ENCODE data around the gene DNAJC12. TPM values are rescaled to one million over a fixed set of nuclear protein-coding genes. Genes with fewer than 3 reads are reported as not detected.

The DNAJC12 gene
- total RNA-seq, 2 experiments from 2014 or later = not detected

- Mint-ChIP-seq H3K4me1 (ENCODE audit: low read depth) (peaks cover 6% of the 10 kb centered on the region), H3K27ac (no peak overlapping the region), H3K9me3 (no peaks in the 10 kb centered on the region), H3K27me3 (no peaks in the 10 kb centered on the region), H3K4me3 (no peak overlapping the region), H3K36me3 (ENCODE audit: low read depth) (no peaks in the 10 kb centered on the region)
- no peak overlapping the region for H3K27ac ChIP-seq (ENCODE audit: low read depth in 1 of 2, low read length in 2 of 2)
- H3K9me3 ChIP-seq (ENCODE audit: control insufficient read depth in 1 of 2, insufficient read depth in 1 of 2, low read length in 2 of 2) = no peaks in the 10 kb centered on the region
- intact Hi-C loops (cut with DNase I, micrococcal nuclease) = no loop called here
- H3K4me3 ChIP-seq (ENCODE audit: low read length) = no peak overlapping the region
- H3K36me3 ChIP-seq (ENCODE audit: insufficient read depth, low read length) = no peaks in the 10 kb centered on the region
- ChIA-PET POLR2A (no interaction called here), CTCF (no interaction called here)
- ATAC-seq (ENCODE audit: poor library complexity) (no peak), DNase-seq (no peak)
- peaks cover 2% of the 10 kb centered on the region for H3K4me1 ChIP-seq (ENCODE audit: insufficient read depth, low read length)
- TF ChIP-seq CTCF (IDR thresholded peaks at IDR 0.05) = no peak
- no peaks in the 10 kb centered on the region for H3K27me3 ChIP-seq (ENCODE audit: control insufficient read depth in 1 of 2, insufficient read depth in 2 of 2, low read length in 2 of 2)
These were observed 62.7 kb downstream of the DNAJC12 start for GRCh38 chr10:67775279-67775678.

- Mint-ChIP-seq H3K27me3 (no peaks in the 10 kb centered on the region), H3K36me3 (ENCODE audit: low read depth) (no peaks in the 10 kb centered on the region), H3K9me3 (no peaks in the 10 kb centered on the region), H3K27ac (no peak overlapping the region), H3K4me3 (no peak overlapping the region), H3K4me1 (ENCODE audit: low read depth) (no peaks in the 10 kb centered on the region)
- no peaks in the 10 kb centered on the region for H3K36me3 ChIP-seq (ENCODE audit: insufficient read depth, low read length)
- intact Hi-C loops (cut with DNase I, micrococcal nuclease) = no loop called here
- DNase-seq (peak in 2 of 14 experiments; percentile 36 to 55), ATAC-seq (ENCODE audit: poor library complexity) (no peak)
- no peak overlapping the region for H3K4me3 ChIP-seq (ENCODE audit: low read length)
- no peak for TF ChIP-seq CTCF (IDR thresholded peaks at IDR 0.05)
- no peaks in the 10 kb centered on the region for H3K27me3 ChIP-seq (ENCODE audit: control insufficient read depth in 1 of 2, insufficient read depth in 2 of 2, low read length in 2 of 2)
- CTCF ChIA-PET = interaction anchor here (1.1 to 1.4 kb wide), 2 partner anchors 8 to 76 kb away, joined by 3 to 5 read pairs; no protein-coding TSS in a partner anchor
- H3K9me3 ChIP-seq (ENCODE audit: control insufficient read depth in 1 of 2, insufficient read depth in 1 of 2, low read length in 2 of 2) = no peaks in the 10 kb centered on the region
- H3K27ac ChIP-seq (ENCODE audit: low read depth in 1 of 2, low read length in 2 of 2) = no peak overlapping the region
- no peaks in the 10 kb centered on the region for H3K4me1 ChIP-seq (ENCODE audit: insufficient read depth, low read length)
- POLR2A ChIA-PET = interaction anchor here (2.0 kb wide), 1 partner anchor 8 kb away, joined by 11 read pairs; no protein-coding TSS in a partner anchor
These were observed 65.0 kb downstream of the DNAJC12 start for GRCh38 chr10:67772894-67773511.

GRCh38 chr10:67772151-67772550 is 65.8 kb downstream of the DNAJC12 start:
- H3K36me3 Mint-ChIP-seq (ENCODE audit: low read depth) = no peaks in the 10 kb centered on the region
- H3K4me3 Mint-ChIP-seq = no peak overlapping the region
- no peaks in the 10 kb centered on the region for H3K9me3 Mint-ChIP-seq
- Histone ChIP-seq H3K36me3 (ENCODE audit: insufficient read depth, low read length) (no peaks in the 10 kb centered on the region), H3K27me3 (ENCODE audit: control insufficient read depth in 1 of 2, insufficient read depth in 2 of 2, low read length in 2 of 2) (no peaks in the 10 kb centered on the region), H3K9me3 (ENCODE audit: control insufficient read depth in 1 of 2, insufficient read depth in 1 of 2, low read length in 2 of 2) (no peaks in the 10 kb centered on the region), H3K4me3 (ENCODE audit: low read length) (no peak overlapping the region), H3K27ac (ENCODE audit: low read depth in 1 of 2, low read length in 2 of 2) (no peak overlapping the region), H3K4me1 (ENCODE audit: insufficient read depth, low read length) (no peaks in the 10 kb centered on the region)
- no peak for ATAC-seq (ENCODE audit: poor library complexity)
- no peaks in the 10 kb centered on the region for H3K27me3 Mint-ChIP-seq
- intact Hi-C loops (cut with DNase I, micrococcal nuclease) = no loop called here
- POLR2A ChIA-PET = no interaction called here
- no peak overlapping the region for H3K27ac Mint-ChIP-seq
- no peak for TF ChIP-seq CTCF (IDR thresholded peaks at IDR 0.05)
- no peak for DNase-seq
- CTCF ChIA-PET = interaction anchor here (3.6 kb wide), 1 partner anchor 8 kb away, joined by 14 read pairs; no protein-coding TSS in a partner anchor
- H3K4me1 Mint-ChIP-seq (ENCODE audit: low read depth) = no peaks in the 10 kb centered on the region
